Stimulated activated CD8-positive, alpha-beta memory T cell treated with anti-CD3 and anti-CD28 coated beads, Interleukin-7, amount 100 ng/mL, for 4 hours (primary cell): Measurements from ENCODE around the gene ZDHHC18.
"Not testable (repeated sequence)": the region's sequence is repeated elsewhere in the genome, so short reads cannot be mapped to it uniquely, and the experiment has no call there.

Source experiments
- DNase-seq, 2 donors: peaks; one replicate each; pipeline ENCODE4 v3.0.0-alpha.2; 2020; ENCODE audit warnings: low read depth in 2 of 2

ZDHHC18 gene

DNA sequence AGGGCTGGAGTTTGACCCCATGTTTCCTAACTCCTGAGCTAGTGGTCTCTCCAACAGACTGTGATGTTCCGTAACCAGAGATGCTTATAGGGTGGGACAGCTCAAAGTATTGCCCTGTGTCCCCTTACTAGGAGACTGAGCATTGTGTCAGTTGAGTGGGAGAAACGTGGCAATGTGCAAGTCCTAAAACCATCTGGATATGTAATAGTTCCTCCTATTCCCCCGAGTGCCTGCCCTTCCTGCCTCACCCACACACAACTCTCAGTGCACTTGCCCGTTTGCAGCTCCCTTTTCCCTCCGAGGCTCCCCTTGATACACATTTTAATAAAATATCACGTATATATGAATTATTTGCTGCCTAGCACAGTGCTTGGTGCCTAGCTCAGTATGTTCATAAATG is 35.3 kb upstream of the ZDHHC18 start:
- no peak for DNase-seq

- DNase-seq: no peak
Measured at GRCh38 chr1:26791626-26792025, 34.9 kb upstream of the ZDHHC18 start.

DNA sequence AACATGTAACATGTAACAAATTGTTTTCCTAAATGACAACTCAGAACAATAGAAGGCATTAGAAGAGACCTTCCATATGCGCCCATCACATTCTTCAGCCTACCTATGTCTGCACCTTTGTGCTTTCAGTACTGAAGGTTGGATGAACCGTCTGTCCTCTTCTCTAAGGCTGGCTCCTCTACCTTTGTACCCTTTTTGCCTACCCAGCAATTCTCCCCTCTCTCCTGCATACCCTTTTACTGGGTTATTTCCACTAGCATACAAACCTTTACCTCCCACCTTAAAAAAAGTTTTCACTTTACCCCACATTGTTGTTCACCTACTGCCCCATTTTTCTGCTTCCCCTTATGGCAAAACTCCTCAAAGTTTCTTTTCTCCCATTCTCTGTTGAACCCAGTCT is 33.6 kb upstream of the ZDHHC18 start:
- DNase-seq: no peak

DNA sequence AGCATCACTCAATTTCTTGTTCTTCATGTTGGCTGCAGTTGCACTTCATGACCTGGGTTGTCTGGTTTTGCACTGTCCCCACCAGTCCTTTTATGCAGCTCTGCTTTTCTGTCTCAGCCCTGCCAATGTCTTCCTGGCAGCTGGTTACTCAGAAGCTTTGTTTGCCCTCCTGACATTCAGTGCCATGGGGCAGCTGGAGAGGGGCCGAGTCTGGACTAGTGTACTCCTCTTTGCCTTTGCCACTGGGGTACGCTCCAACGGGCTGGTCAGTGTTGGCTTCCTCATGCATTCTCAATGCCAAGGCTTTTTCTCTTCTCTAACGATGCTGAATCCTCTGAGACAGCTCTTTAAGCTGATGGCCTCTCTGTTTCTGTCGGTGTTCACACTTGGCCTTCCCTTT is 32.1 kb upstream of the ZDHHC18 start:
- no peak for DNase-seq

- no peak for DNase-seq
Measured at GRCh38 chr1:26797627-26798026, 28.9 kb upstream of the ZDHHC18 start.

- DNase-seq: no peak
Measured at GRCh38 chr1:26799479-26800142, 26.9 kb upstream of the ZDHHC18 start.

DNA sequence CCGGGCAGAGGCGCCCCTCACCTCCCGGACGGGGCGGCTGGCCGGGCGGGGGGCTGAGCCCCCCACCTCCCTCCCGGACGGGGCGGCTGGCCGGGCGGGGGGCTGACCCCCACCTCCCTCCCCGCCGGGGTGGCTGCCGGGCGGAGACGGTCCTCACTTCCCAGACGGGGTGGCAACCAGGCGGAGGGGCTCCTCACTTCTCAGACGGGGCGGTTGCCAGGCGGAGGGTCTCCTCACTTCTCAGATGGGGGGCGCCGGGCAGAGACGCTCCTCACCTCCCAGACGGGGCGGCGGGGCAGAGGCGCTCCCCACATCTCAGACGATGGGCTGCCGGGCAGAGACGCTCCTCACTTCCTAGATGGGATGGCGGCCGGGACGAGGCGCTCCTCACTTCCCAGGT is 22.6 kb upstream of the ZDHHC18 start:
- not testable (repeated sequence) for DNase-seq

GRCh38 chr1:26810105-26810504 is 16.4 kb upstream of the ZDHHC18 start:
- peak; percentile 54 to 70 for DNase-seq

- DNase-seq: no peak
Measured at GRCh38 chr1:26811057-26811456, 15.4 kb upstream of the ZDHHC18 start.

- no peak for DNase-seq
Measured at GRCh38 chr1:26811708-26812107, 14.8 kb upstream of the ZDHHC18 start.

DNA sequence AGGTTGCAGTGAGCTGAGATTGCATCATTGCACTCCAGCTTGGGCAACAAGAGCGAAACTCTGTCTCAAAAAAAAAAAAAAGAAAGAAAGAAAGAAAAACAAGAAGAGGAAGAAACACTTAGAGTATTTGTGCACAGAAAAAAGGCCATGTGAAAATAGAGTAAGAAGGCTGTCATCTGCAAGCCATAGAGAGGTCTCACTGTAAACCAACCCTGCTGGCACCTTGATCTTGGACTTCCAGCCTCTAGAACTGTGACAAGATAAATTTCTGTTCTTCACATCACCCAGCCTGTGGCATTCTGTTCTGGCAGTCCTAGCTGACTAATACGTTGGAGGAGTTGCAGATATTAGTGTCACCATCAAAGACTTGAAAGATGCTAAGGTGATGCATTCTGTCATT is 12.1 kb upstream of the ZDHHC18 start:
- DNase-seq: no peak

GRCh38 chr1:26814893-26815292 is 11.6 kb upstream of the ZDHHC18 start:
- DNase-seq: no peak

DNA sequence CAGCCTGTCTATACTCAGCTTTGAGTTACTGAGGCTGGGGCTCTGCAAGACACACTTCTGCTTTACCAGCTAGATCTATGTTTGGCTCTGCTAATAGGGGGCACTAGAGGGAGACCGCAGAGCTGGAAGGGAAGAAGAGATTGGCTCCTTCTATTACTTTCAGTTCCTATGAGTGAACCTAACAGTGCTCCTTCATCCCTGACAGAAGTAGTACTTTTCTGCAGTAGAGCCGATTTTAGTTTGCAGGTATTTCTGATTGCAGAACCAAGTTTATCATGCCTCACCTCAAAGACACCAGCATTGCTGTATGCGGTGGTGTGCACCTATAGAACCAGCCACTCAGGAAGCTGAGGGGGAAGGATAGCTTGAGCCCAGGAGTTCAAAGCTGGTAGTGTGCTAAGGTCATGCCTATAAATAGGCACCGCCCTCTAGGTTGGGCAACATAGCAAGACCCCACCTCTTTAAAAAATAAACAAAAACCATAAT is 5.7 kb upstream of the ZDHHC18 start:
- DNase-seq: no peak

DNA sequence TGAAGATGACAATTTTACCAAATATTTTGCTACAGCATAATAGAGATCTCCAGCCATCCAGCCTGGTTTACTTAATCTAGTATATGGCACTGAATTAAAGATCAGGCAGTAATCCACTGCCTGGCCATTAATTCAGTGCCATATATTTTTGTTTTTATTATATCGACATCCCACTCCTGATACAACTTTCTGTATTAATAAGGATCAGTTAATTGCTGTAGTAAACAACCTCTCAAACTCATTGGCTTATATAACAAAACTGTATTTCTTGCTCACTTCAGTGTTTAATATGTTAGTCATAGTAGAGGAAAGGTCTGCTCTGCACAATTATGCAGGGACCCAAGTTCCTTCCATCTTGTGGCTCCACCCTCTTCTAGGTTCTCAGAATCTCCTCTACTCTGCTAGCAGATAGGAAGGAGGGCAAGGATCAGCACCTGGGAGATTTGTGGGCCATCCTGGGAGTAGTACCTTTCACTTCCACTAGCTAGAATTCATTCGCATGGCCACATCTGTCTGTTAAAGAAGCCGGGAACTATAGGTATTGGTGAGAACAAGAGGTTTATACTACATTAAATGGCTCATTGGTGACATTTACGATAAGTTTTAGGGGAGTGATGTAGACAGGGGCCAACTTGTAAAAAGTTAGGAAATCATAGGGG is 3.6 kb upstream of the ZDHHC18 start:
- DNase-seq: no peak

GRCh38 chr1:26824731-26825130 is 1.8 kb upstream of the ZDHHC18 start:
- DNase-seq: no peak

- DNase-seq: no peak
Measured at GRCh38 chr1:26827106-26827604, 667 bp downstream of the ZDHHC18 start.

GRCh38 chr1:26827663-26828062 is 1.2 kb downstream of the ZDHHC18 start:
- no peak for DNase-seq

- DNase-seq: no peak
Measured at GRCh38 chr1:26828411-26828991, 2.0 kb downstream of the ZDHHC18 start.

- no peak for DNase-seq
Measured at GRCh38 chr1:26829184-26829911, 2.9 kb downstream of the ZDHHC18 start.

- no peak for DNase-seq
Measured at GRCh38 chr1:26831059-26831458, 4.6 kb downstream of the ZDHHC18 start.

- no peak for DNase-seq
Measured at GRCh38 chr1:26831546-26832248, 5.2 kb downstream of the ZDHHC18 start.
